Measurements from ENCODE around the gene CTDP1.
A peak's percentile ranks its signal among the peaks of the same experiment; 100 is the strongest.
"Not testable (repeated sequence)": the region's sequence is repeated elsewhere in the genome, so short reads cannot be mapped to it uniquely, and the experiment has no call there.

The CTDP1 gene

GRCh38 chr18:79690586-79691482 lies 11.2 kb downstream of the CTDP1 start:
- no peak overlapping the region for H3K4me3 ChIP-seq (ENCODE audit: low read depth, low read length)
- no peak for DNase-seq (ENCODE audit: low read depth)
- TF ChIP-seq CTCF (conservative IDR thresholded peaks at IDR 0.05; ENCODE audit: low read depth, low read length) = no peak

- TF ChIP-seq CTCF (conservative IDR thresholded peaks at IDR 0.05; ENCODE audit: low read depth, low read length) = no peak
- no peak overlapping the region for H3K4me3 ChIP-seq (ENCODE audit: low read depth, low read length)
Observed at GRCh38 chr18:79692056-79692455, 12.5 kb downstream of the CTDP1 start.

GRCh38 chr18:79692886-79693285 lies 13.3 kb downstream of the CTDP1 start:
- no peak for TF ChIP-seq CTCF (conservative IDR thresholded peaks at IDR 0.05; ENCODE audit: low read depth, low read length)
- no peak overlapping the region for H3K4me3 ChIP-seq (ENCODE audit: low read depth, low read length)
- no peak for DNase-seq (ENCODE audit: low read depth)

More at GRCh38 chr18:79692056-79692455, 12.5 kb downstream of the CTDP1 start:
- no peak for DNase-seq (ENCODE audit: low read depth)

- no peak for DNase-seq (ENCODE audit: low read depth)
- TF ChIP-seq CTCF (conservative IDR thresholded peaks at IDR 0.05; ENCODE audit: low read depth, low read length) = no peak
- no peak overlapping the region for H3K4me3 ChIP-seq (ENCODE audit: low read depth, low read length)
Observed at GRCh38 chr18:79693561-79694205, 14.1 kb downstream of the CTDP1 start.

- DNase-seq (ENCODE audit: low read depth); H3K4me3 ChIP-seq (ENCODE audit: low read depth, low read length): not testable (repeated sequence)
Observed at GRCh38 chr18:79694206-79694894, 14.7 kb downstream of the CTDP1 start.

GRCh38 chr18:79694895-79695213 lies 15.3 kb downstream of the CTDP1 start:
- no peak for TF ChIP-seq CTCF (conservative IDR thresholded peaks at IDR 0.05; ENCODE audit: low read depth, low read length)
- DNase-seq (ENCODE audit: low read depth) = no peak

GRCh38 chr18:79695269-79695668 lies 15.7 kb downstream of the CTDP1 start:
- no peak for TF ChIP-seq CTCF (conservative IDR thresholded peaks at IDR 0.05; ENCODE audit: low read depth, low read length)
- H3K4me3 ChIP-seq (ENCODE audit: low read depth, low read length) = no peak overlapping the region
- DNase-seq (ENCODE audit: low read depth) = peak; percentile 61

More at GRCh38 chr18:79694895-79695213, 15.3 kb downstream of the CTDP1 start:
- H3K4me3 ChIP-seq (ENCODE audit: low read depth, low read length) = no peak overlapping the region

Data from choroid plexus epithelial cell (primary cell).